ENCODE data around the gene HTATIP2. TPM values are rescaled to one million over a fixed set of nuclear protein-coding genes. Genes with fewer than 3 reads are reported as not detected.

The HTATIP2 gene
- total RNA-seq, 1 experiment from 2014 or later, result 199 TPM

Other genes with a start within 250 kb of the HTATIP2 start
- not detected in 2 replicates for gene DBX1, start 203.2 kb upstream of the HTATIP2 start, total RNA-seq (2014; rRNA removed; shearing (Covaris generic))
- 46.2 and 49.0 TPM in 2 replicates for gene PRMT3, start 24.0 kb downstream of the HTATIP2 start, total RNA-seq (2014; rRNA removed; shearing (Covaris generic))
- gene SLC6A5, start 235.9 kb downstream of the HTATIP2 start, total RNA-seq (2014; rRNA removed; shearing (Covaris generic)), result not detected in 2 replicates